HG02571 (cell line): Measurements from ENCODE around the gene ERP27.

Source experiments
- ATAC-seq: cut with Tn5 transposase; IDR thresholded peaks from one replicate; pipeline ENCODE4 v1.9.1; 2021; ENCODE audit warnings: mild to moderate bottlenecking, moderate library complexity; ENCODE audit not compliant: unreplicated experiment

ERP27 gene

GRCh38 chr12:14959916-14960496 lies 21.7 kb upstream of the ERP27 start:
- no peak for ATAC-seq

DNA sequence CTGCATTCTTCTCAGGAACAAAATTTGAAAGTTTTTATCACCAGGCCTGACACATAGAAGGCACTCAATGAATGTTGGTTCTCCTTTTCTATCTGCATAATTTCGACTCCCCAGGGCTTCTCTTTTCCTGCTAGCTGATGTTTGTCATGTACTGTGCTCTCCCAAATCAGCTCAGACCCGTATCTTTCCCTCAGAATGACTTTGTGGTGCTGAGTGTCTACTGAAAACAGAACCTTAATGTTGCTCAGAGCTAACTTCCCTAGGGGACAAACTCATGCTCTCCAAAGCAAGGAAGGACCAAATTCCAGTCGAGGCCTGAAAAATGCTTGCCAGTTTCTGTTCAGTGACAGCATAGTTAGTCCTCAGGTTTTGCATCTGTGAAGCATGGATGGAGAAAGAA lies 21.1 kb upstream of the ERP27 start:
- no peak for ATAC-seq

GRCh38 chr12:14959126-14959440 lies 20.7 kb upstream of the ERP27 start:
- ATAC-seq = no peak

DNA sequence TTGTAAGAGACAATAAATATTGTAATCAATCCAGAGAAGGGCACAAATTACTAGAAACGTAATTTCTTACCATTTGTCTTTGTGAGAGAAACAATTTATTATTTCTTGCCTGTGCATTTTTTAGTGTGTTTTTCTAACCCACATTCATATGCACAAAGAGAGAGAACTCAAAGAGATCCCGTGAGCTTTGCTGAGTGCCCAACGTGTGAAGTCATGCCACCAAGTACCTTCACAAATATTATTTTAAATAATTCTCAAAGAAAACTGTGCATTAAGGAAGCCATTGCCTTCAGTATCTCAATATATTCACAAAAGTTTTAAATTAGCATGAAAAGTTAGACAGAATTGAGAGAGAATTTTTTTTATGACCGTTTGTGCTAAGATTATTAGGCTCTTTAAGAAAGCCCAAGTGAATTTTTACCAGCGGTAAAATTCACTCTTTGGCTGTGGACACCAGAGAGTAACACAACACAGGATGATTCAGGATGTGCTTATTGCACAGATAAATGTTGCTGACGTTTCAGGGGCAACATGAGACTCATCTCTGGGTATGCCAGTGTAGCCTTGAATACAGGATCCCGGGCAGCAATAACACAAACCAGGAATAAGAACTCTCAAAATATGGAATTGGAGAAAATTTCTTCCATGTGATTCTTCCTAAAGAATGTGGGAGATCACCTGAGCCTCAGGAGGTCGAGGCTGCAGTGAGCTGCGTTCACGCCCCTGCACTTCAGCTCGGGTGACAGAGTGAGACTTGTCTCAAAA lies 20.2 kb upstream of the ERP27 start:
- ATAC-seq = no peak

GRCh38 chr12:14957551-14958168 lies 19.3 kb upstream of the ERP27 start:
- no peak for ATAC-seq

- no peak for ATAC-seq
Observed at GRCh38 chr12:14956905-14957304, 18.6 kb upstream of the ERP27 start.

- ATAC-seq = peak; percentile 27
Observed at GRCh38 chr12:14956024-14956891, 17.9 kb upstream of the ERP27 start.

- no peak for ATAC-seq
Observed at GRCh38 chr12:14954269-14954668, 15.9 kb upstream of the ERP27 start.

GRCh38 chr12:14953752-14954151 lies 15.4 kb upstream of the ERP27 start:
- ATAC-seq = no peak

GRCh38 chr12:14952299-14952921 lies 14.1 kb upstream of the ERP27 start:
- ATAC-seq = peak; percentile 57

- no peak for ATAC-seq
Observed at GRCh38 chr12:14951851-14952250, 13.5 kb upstream of the ERP27 start.

- no peak for ATAC-seq
Observed at GRCh38 chr12:14950982-14951746, 12.8 kb upstream of the ERP27 start.

DNA sequence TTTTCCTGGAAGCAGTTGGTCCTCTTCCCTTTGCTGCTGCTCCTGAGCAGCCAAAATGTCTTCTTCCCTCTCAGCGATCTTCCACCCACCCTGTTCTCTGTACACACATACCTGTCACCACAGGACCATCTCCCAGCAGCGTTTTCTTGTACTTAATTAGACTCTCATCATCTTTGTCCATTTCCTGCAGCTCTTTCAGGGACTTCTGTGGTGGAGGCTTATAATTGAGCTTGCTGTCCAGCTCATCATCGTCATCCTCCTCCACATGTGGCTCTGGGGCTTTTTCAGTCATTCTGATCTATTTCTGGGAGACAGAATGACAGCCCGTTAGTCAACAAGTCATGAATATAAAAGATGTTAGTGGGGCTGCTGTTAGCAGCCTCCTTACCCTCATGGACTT lies 12.1 kb upstream of the ERP27 start:
- ATAC-seq = no peak

DNA sequence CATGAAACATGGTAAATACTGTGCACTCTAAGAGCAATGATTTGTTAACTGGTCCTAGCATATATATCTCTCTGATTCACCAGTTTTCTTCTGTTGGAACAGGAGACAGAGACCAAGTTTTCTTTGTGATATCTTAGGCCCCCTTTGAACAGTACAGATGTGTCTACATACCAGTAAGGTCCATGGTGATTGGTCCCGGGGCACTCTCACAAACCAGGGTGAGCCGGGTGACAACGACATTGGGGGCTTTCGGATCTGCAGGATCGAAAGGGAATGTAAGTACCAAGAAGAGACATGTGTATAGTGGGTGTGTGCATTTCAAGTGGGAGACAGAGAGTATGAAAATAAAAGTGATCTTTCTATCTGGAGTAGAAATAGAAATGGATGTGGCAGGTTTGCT lies 11.3 kb upstream of the ERP27 start:
- ATAC-seq = no peak

DNA sequence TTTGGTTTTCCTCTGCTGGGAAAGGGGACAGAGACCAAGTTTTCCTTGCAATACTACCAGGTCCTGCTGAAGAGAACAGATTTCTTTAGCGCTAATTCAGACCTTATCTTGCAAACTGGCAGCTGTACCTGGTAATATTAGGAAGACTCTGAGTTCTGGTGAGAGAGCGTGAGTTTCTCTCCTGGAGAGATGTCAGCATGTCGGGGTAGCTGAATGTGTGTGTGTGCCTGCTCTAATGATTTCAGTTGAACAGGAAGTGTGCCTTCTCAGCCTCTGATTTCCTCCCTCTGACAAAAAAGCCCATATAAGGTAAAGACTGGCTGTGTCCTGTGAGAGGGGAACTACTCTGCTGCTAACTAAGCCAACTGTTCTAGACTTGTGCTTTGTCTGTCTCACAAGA lies 10.3 kb upstream of the ERP27 start:
- ATAC-seq = peak; percentile 90

DNA sequence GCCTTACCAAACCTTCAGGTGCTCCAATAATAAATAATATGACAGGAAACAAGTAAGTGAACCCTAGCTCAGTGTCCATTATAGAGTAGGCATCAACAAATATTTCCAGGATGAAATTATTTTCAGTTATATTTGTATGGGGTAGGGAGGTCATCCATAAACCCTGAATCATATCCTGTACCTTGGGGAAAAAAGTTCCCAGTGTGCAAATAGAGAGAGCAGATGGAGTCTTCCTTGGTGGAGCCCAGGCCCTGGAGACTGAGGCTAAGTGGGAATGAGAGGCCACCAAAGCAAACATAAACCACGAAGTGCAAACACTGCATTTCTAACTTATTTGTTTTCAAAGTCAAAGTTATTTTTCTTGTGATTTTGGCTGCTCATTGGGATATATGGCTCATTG lies 8.5 kb upstream of the ERP27 start:
- no peak for ATAC-seq

- no peak for ATAC-seq
Observed at GRCh38 chr12:14946162-14946561, 7.8 kb upstream of the ERP27 start.

DNA sequence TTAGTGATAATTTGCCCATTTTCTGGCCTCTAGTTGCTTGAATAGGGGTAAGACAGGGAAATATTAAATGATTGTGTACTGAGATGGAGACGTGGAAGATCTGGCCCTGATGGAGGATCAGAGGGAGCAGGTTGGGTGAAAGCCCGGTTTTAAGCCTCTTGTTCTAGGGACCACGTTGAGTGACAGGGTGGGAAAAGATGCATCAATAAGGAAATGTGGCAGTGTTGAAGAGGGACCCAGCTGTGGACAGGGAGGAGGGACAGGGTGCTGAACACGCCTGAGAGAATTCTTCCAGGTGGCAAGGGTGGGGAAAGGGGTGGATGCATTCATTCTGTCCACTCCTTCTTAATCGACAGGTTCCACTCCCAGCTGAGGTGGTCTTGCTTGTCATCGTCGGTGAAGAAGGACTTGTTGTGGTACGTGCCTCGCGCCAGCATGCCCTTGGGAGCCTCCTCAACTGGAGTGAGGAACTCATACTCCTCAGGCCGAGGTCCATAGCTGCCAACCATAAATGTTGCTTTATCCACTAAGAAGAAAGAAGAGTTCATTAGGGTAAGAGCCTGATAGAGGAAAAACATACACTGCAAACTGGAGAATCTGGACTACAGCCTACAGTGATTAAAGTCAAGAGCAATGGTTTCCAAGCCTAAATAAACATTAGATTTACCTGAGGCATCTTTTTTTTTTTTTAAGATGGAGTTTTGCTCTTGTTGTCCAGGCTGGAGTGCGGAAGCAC lies 4.0 kb upstream of the ERP27 start:
- ATAC-seq = no peak

- no peak for ATAC-seq
Observed at GRCh38 chr12:14941369-14941768, 3.0 kb upstream of the ERP27 start.

DNA sequence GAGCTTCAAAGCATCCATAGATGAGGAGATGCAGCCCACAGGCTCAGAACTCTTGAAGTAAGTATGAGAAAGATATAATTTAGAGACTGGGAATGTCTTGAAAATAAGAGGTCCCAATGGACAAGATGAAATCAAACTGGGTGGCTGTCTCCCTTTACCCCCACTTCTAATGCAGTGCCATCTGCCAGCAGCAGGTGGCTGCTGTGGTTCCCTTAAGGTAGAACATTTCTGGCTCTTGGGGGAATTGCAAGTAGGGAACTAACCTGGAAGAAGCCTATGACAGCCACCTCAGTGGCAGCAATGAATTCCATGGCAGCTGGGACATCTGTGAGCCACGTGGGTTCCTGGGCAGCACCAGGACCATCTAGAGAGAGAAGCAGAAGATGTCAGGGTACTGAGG lies 648 bp downstream of the ERP27 start:
- ATAC-seq = no peak
